ENCODE measurements around the gene AFF1.

DNA sequence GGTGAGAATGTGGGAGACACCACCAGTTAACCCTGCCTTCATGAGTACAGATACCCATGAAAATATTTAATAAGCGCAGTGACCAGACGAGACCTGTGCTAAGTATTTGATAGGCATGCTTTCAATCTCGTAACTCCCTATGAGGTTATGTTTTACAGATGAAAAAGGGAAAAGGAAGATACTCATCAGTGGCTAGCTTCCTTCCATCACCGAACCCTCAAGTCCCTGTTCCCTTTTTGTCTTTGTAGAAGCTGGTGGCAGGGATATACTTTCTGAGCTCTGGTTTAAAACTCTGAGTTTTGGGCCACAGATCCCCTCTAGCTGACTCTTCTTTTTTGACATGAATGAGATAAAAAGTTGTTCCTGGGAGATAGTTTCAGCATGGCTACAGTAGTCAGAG is 26.3 kb downstream of the AFF1 start:
- TF ChIP-seq TAF1 (IDR thresholded peaks at IDR 0.05; ENCODE audit: low read depth) = no peak
- no peak for TF ChIP-seq EP300 (IDR thresholded peaks at IDR 0.05; ENCODE audit: borderline replicate concordance)
- no peak for TF ChIP-seq TCF12 (IDR thresholded peaks at IDR 0.05; ENCODE audit: low read depth)
- TF ChIP-seq ZBTB7A (IDR thresholded peaks at IDR 0.05; ENCODE audit: low read depth) = no peak
